ENCODE results near the gene CFAP251.
"Not testable (repeated sequence)": the region's sequence is repeated elsewhere in the genome, so short reads cannot be mapped to it uniquely, and the experiment has no call there.

DNA sequence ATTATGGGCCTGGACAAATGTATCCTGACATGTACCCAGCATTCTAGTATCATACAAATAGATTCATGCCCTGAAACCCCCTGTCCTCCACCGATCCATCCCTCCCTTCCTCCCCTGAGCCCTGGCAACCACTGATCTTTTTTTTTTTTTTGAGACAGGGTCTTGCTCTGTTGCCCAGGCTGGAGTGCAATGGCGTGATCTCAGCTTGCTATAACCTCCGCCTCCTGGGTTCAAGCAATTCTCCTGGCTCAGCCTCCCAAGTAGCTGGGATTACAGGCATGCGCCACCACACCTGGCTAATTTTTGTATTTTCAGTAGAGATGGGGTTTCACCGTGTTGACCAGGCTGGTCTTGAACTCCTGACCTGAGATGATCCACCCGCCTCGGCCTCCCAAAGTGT, 11.2 kb downstream of the CFAP251 start:
- TF ChIP-seq POLR2A, POU2F2 (IDR thresholded peaks at IDR 0.05; ENCODE audit: low read depth, low read length): not testable (repeated sequence)
